GM19455 (cell line): Measurements from ENCODE around the gene RHEB.
A peak's percentile ranks its signal among the peaks of the same experiment; 100 is the strongest.
"Not testable (repeated sequence)": the region's sequence is repeated elsewhere in the genome, so short reads cannot be mapped to it uniquely, and the experiment has no call there.

ENCODE experiments used
- ATAC-seq: cut with Tn5 transposase; IDR thresholded peaks from one replicate; pipeline ENCODE4 v1.9.1; 2021; ENCODE audit not compliant: unreplicated experiment

RHEB gene, protein sequence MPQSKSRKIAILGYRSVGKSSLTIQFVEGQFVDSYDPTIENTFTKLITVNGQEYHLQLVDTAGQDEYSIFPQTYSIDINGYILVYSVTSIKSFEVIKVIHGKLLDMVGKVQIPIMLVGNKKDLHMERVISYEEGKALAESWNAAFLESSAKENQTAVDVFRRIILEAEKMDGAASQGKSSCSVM

DNA sequence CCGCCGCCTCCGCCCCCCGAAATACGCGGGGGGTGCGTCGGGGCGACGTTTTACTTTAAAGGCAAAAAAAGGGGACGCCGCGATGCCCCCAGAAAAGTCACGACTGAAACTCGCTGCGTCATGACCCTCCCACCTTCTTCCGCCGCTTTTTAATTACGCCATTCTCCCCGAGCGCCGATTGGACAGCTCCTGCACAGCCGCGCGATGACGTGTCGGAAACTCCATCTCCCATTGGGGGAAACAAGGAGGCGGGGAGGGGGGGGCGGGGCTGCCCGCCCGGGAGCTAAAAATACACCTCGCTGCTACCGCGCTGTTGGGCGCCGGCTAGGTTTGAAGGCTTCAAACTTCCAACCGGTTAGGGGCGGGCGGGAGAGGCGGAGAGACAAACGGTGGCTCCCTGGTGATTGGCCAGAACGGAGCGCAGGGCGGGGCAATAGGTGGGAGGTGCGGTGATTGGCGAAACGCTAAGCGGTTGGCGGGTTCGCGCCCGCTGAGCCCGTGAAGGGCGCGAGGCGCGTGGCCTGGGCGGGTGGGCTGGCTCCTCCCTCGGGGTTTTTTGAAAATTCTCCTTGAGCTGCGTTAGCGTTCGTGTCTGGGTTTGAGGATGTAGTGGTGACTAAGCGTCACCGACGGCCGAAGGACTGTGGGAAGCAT is at the start of gene RHEB:
RHEB (minus strand) TSS at position 131 of the 654 bp plus-strand sequence. CDS start 384 bp downstream, outside the sequence.
- ATAC-seq: peak; percentile 76

DNA sequence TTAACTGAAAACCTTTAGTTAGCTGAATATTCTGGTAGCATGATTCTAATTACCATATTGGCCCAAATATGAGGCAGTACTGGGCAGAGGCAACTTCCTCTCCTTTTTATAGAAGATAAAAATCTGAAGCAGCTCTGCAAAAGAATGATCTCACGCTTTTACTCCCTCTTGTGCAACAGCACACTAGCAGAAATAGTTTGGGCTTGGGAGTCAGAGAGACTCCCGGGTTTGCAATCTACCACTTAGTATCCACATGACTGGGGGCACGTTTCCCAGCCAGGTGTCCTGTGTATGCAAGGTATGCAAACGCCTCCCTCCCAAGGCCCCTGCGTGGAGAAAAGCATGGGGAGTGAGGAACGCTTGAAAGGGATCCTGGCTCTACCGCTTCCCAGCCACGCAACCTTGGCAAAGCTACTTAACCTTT is 47.2 kb upstream of the RHEB start:
- ATAC-seq: no peak

DNA sequence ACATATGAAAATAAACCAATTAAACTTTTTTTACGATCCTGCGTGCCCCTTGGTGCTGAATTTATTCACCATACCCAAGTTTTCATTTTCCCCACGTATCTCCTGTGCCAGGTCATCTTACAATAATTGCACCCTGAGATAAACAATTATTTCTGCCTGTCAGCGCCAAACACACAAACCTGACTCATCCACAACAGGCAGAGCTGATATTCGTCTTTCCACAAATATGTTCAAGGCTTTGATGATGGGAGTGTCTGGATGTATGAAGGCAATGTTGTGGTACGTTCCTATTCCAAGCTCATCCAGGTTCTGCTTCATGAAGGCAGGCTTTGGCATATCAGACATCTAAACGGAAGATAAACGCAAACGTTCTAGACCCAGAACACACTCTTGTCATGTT is 45.8 kb upstream of the RHEB start:
- ATAC-seq: no peak

DNA sequence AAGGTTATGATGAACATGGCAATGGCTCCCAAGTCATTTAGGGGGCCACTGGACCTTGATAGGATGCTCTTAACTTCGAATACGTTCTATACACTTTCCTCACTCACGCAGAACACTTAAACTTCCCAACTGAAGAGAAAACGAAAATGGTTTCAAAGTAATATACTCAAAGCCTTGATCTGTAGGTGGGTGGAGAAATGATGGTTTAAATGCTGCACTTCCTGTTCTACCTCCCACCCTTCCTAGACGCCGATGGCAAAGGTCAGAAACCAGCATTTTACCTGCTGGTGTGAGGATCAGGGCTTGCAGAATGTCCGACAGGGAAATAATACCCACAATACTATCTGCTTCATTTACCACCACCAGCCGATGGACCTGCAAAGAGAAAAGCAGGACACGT is 40.5 kb upstream of the RHEB start:
- no peak for ATAC-seq

DNA sequence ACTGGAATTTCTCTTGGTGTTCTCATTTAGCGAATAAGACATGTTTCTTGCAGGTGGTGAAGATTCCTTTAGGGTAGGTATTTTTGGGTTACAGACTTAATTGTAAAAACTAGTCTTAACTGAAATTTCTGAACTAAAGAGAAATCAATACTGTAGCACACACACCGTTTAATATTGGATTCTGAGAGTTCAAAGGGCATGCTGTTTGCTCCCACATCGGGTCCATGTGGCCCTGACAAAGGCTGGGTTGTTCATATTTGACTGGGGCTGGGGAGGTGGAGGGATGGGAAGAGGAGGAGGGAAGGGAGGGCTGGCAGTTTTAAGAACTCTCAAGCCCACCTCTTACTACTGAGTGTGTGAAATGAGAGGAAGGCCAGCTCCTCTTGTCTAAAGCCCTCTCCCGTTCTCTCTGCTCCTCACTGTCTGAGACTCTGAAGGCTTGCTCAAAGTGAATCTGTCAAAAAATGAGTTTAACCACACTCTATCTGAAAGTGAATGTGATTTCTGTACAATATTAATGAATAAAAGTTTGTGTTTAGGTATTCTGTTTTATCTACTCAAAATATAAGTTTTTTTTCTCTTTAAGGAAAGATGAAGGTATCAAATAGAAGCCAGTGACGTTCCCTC is 40.0 kb upstream of the RHEB start:
- ATAC-seq: no peak

DNA sequence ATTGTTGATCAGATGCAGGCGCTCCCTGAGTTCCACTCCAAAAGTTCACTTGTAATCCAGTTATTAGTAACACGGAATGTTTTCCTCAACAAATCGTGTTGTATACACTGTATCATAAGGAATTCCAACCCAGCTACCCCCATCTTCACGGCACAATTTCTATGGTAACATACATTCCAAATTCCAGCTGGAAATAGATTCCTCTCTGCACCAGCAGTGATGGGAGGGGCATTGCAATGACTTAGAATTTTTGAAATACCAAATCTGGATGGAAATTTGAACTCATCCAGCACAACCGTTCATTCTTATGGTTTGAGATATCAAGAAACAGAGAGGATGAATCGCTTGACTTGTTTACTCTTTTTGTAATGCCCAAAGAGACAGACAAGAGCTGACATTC is 38.9 kb upstream of the RHEB start:
- ATAC-seq: no peak

DNA sequence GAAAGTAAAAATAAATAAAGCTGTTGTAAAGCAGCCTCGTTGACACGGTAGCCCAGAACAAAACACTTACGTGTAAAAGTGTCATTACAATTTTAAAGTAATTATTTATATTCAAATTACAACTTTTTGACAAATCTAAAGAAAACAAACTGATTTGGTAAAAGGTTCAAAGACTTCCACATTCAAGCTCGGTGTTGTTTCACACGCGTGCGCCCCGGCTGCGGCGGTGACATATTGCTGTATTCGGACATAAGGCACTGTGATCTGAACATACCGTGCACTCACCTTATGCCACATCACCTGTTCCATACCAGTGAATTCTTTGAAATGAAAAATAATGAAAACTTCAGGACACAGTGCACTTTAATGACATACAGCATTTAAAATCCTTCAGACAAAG is 36.9 kb upstream of the RHEB start:
- ATAC-seq: no peak

DNA sequence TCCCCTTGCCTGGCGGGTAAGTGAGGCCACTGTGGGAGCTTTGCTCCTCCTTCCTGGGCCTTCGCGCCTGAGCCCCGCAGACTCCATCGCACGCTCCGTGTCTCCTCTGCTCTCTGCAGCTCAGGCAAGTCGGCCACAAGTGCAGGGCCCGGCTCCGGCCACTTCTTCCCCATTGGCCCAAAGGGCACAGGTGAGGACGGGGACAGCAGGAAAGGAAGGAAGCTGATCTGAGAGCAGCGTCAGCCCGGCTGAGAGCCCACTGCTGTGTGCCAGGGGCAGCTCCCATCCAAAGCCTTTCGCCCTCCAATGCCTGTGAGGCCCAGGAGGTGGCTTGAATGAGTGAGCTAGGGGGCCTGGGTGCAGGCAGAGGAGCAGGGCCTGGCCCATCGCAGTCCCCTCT is 33.7 kb upstream of the RHEB start:
- ATAC-seq: no peak

DNA sequence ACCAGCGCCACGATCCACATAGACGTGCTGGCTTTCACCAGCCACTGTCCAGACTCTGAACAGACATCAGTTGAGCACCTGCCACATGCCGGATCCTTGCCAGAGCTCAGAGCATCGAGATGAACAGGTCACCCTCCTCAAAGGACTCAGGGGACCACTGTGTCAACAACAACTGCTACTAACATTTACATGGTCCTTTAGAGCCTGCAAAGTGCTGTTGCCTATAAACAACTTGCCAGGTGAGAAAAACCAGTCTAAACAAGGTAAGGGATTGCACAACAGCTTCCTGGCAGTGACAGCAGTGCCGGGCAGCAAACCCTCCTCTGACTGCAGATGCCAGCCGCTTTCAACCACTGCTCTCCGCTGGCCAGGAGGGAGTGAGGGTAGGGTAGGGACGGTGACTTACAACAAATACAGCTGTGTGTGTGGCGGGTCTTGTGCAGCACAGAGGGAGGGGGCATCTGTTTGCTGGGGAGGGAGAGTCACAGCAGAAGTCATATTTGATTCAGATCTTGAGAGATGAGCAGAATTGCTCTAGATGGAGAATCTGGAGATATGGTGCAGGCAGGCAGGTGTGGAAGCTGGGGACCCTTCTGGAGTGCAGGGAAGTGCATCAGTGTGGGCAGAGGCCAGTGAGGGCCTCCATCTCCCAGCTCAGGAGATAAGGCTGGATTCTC is 32.8 kb upstream of the RHEB start:
- ATAC-seq: no peak

DNA sequence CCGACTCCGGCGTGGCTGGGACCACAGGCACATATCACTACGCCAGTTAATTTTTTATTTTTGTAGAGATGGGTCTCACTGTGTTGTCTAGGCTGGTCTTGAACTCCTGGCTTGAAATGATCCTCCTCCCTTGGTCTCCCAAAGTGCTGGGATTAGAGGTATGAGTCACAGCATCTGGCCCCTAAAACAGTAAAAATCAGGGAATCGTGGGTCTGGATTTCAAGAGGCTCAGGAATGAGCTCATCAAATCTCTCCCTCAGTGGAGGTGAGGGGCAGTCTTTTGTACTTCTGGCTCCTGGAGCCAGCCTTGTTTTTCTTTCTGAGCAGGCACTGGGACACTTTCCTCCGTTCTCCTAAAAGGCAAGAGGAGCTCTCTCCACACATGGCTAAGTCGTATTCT is 32.1 kb upstream of the RHEB start:
- ATAC-seq: no peak

DNA sequence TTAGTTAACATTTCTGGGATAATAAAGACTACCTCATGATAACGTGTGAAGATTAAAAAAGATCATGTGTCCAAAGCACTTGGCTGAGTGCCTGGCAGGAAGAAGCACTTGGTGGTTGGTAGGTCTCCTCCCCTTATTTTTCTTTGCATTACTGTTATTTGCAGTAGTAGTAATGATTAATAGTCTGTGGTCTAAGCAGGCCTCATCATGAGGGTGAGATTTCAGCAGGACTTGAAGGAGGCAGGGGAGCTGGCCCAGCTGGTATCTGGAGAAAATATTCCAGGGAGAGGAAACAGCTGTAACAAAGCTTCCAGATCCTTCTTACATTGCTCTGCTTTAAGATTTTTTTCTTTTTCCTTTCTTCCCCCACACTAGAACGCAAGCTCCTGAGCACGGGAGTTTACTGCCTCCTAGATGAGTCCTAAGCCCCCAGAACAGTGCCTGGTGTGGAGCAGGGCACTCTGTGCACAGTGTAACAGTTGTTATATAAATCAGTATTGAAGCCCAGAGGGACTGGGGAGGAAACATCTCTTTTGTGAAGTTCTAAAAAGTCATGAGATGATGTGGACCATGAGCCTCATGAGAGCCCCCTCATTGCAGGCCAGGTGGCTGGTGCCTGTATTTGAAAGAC is 31.1 kb upstream of the RHEB start:
- ATAC-seq: no peak

DNA sequence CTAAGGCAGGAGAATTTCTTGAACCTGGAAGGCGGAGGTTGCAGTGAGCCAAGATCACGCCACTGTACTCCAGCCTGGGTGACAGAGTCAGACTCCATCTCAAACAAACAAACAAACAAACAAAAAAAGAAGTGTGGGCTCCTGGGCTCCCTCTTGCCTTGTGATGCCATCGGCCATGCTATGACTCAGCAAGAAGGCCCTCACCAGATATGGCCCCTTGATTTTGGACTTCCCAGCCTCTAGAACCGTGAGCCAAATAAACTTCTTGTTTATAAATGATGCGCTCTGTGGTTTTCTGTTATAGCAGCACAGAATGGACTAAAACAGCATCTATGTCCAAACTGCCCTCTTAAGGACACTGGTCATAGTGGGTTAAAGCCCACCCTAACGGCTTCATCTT is 29.9 kb upstream of the RHEB start:
- no peak for ATAC-seq

DNA sequence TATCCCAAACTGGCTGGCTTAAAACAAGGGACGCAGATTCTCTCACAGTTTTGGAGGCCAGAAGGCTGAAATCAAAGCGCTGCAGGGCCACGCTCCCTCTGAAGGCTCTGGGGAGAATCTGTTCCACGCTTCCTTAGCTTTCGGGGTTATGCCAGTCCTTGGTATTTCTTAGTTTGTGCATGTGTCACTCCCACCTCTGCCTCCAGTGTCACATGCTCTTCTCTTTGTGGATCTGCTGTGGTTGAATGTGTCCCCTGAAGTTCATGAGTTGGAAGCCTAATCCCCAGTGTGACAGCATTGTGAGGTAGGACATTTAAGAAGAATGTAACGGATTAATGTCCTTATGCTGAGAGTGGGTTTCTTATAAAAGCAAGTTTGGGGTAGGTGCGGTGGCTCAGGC is 29.4 kb upstream of the RHEB start:
- ATAC-seq: no peak

DNA sequence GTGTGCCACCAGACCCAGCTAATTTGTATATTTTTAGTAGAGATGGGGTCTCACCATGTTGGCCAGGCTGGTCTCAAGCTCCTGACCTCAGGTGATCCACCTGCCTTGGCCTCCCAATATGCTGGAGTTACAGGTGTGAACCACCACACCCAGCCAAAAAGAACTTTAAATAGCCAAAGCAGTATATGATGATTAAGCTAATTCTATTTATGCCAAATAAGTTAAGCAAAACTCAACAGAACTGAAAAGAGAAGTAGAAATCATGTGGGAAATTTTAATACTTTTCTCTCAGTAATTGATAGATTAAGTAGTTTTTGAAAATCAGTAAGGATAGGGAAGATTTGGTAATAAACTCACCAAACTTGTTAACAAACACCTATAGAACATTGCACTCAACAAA is 24.5 kb upstream of the RHEB start:
- no peak for ATAC-seq

DNA sequence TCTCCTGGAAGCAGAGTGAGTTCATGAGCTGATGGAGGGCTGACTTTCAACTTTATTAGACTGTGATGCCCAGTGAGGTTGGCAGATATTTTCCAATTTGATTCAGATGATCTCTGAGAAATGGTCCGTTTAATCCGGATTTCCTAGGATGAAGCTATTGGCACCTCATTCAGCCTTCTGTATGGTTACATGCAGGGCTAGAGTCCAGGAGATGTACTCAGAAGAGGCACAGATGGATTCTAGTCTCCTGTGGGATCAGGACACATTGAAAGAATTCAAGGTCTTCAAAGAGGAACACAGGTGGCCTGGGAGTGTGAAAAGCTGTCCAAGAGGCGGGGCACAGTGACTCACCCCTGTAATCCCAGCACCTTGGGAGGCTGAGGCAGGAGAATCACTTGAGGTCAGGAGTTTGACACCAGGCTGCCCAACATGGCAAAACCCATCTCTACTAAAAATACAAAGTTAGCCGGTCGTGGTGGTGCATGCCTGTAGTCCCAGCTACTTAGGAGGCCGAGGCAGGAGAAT is 23.0 kb upstream of the RHEB start:
- ATAC-seq: no peak

DNA sequence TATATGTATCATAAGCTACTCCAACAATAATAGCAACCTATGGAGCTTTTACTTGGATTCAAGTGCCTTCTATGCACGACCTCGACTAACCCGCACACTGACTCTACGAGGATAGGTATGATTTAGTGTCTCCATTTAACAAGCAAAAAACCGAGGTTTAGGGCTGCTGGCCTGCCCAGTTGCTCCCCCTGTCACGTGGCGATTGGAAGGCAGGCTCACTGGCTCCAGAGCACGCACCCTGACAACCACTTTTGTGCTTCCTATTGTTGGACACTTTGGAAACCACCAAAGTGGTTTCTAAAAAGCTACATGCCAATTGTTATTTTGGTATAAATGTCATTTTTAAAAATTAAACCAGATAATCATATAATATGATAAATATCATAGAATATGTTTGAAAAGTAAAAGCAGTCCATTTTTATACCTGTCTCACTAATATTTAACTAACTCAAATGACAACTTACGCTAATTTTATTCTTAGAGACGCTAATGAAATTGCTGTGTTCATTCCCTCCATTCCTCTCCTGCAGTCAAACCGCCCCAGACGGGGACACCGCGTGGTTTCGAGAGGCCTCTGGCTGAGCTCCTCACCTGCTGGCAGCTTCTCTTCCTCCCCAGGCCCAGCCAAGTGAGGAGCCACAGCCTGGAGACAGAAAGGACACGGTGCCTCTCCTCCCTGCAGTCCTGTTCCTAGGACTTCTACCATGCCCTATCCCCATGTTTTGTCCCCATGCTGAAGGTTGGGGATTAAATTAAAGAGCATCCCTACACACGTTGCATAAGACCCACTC is 22.2 kb upstream of the RHEB start:
- ATAC-seq: no peak

DNA sequence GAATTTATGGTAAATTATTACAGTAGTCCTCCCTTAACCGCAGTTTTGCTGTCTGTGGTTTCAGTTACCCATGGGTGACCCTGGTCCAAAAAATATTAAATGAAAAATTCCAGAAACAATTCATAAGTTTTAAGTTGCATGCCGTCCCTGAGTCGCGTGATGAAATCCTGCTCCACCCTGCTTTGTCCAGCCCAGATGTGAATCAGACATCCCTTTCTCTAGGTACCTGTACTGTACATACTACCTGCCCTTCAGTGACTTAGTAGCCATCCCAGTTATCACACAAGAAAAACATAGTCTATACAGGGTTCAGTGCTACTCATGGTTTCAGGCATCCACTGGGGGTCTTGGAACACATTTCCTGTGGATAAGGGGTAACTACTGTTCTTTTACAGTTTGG is 20.5 kb upstream of the RHEB start:
- no peak for ATAC-seq

DNA sequence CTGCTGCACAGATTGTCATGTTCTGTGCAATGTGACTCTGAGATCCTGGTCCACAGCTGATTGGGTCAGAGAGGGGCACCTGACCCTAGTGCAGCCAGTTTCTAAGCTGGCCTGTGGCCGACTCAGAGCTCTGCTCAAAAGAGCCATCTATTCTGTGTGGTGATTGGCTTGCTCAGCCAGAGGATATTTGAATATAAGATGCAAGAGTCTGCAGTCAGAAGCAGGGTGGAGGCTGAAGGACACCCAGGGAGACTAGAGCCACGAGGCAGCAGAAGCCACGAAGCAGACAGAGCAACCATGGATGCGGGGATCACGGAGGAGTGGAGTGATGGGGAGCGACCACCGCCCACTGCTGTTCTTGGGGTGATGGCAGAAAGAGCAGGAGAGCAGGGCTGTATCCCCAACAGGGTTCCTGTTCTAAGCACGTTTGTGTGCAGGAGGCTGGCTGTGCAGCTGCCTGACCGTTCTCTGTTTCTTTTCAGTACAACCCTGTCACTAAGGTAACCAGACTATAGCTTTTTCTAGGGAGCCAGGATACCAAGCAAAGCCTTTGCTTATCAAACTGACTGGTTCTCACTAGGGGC is 19.5 kb upstream of the RHEB start:
- no peak for ATAC-seq

DNA sequence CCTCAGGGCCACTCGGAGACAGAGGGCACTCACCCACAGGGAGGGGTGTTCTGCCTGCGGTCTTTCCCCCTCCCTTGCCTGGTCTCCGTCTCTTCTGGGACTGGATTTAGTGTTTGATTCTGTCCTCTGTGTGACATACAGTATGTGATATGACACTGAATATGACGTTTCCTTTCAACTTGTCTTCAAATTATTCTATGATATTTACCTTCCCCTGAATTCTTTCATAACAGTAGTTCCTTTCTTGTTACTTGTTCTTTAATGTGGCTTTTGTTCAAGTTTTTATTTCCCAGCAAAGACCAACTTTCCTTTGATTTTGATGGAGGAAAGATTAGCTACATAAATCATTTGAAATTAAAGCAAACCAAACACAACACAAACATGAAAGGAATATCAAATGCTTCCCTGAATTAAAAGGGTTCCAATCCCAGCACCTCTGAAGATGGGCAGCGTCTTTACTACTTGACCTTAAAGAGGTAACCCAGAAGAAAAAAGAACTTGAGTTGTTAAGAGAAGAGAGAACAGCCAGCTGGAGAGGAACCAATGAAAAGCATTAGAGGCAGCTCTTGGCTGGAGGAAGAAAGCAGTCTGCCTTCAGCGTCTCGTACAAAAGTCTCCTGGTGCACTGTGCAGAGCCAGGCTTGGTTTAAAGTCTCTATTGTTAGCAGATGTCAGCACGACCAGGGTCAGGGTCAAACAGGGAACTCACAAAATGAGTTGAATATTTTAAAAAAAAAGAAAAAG is 18.3 kb upstream of the RHEB start:
- ATAC-seq: no peak

DNA sequence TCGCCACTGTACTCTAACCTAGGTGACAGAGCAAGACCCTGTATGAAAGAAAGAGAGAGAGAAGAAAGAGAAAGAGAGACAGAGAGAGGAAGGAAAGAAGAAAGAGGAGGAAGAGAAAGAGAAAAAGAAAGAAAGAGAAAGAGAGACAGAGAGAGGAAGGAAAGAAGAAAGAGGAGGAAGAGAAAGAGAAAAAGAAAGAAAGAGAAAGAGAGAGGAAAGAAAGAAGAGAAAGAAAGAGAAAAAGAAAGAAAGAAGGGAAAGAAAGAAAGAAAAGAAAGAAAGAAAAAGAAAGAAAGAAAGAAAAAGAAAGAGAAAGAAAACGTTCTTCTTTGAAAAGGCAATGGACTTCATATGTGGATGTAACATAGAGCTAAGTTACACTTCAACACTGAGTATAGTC is 16.5 kb upstream of the RHEB start:
- not testable (repeated sequence) for ATAC-seq
